Neural progenitor cell (in vitro differentiated cells): ENCODE results near the gene SPRY1. TPM values are rescaled to one million over a fixed set of nuclear protein-coding genes. Genes with fewer than 3 reads are reported as not detected.

ENCODE experiments used
- DNase-seq: peaks from one replicate; pipeline ENCODE4 v3.0.0-alpha.2; 2016; ENCODE audit warnings: low spot score
- H2AFZ ChIP-seq: fragments of 200-600 bp; sonication (generic); replicated peaks from 2 replicates; pipeline ENCODE4 v1.6.1; 2016; ENCODE audit warnings: antibody characterized with exemption
- H3F3A ChIP-seq: fragments of 200-600 bp; sonication (generic); 2 replicates; pipeline ENCODE4 v1.6.1; 2016; ENCODE audit warnings: antibody characterized with exemption, low read depth
- H3K27ac ChIP-seq: fragments of 200-600 bp; sonication (generic); 2 replicates; pipeline ENCODE4 v1.5.1; 2016; ENCODE audit warnings: mild to moderate bottlenecking
- H3K27me3 ChIP-seq: fragments of 200-600 bp; sonication (generic); 2 replicates; pipeline ENCODE4 v1.6.1; 2016; ENCODE audit warnings: mild to moderate bottlenecking, moderate library complexity
- H3K36me3 ChIP-seq: fragments of 200-600 bp; sonication (generic); 2 replicates; pipeline ENCODE4 v1.5.1; 2016
- H3K4me1 ChIP-seq: fragments of 200-600 bp; sonication (generic); 2 replicates; pipeline ENCODE4 v1.6.1; 2016; ENCODE audit warnings: mixed run types
- H3K4me2 ChIP-seq: fragments of 200-600 bp; sonication (generic); 2 replicates; pipeline ENCODE4 v1.6.1; 2016
- H3K4me3 ChIP-seq: fragments of 200-600 bp; sonication (generic); 2 replicates; pipeline ENCODE4 v1.5.1; 2016
- H3K79me2 ChIP-seq: fragments of 200-600 bp; sonication (generic); 2 replicates; pipeline ENCODE4 v1.6.1; 2016; ENCODE audit warnings: low read depth
- H3K9ac ChIP-seq: fragments of 200-600 bp; sonication (generic); 2 replicates; pipeline ENCODE4 v1.6.1; 2016
- H3K9me3 ChIP-seq: fragments of 200-600 bp; sonication (generic); 2 replicates; pipeline ENCODE4 v1.5.1; 2016; ENCODE audit warnings: low read depth
- H4K20me1 ChIP-seq: fragments of 200-600 bp; sonication (generic); 2 replicates; pipeline ENCODE4 v1.6.1; 2016; ENCODE audit warnings: low read depth
- H3K27ac Mint-ChIP-seq: 3 replicates; pipeline ENCODE4 v1.8.0; 2021; ENCODE audit warnings: mixed read lengths
- H3K27me3 Mint-ChIP-seq: 2 replicates; pipeline ENCODE4 v1.8.0; 2022; ENCODE audit warnings: low read depth, mild to moderate bottlenecking, inconsistent platforms, moderate library complexity, mixed read lengths; ENCODE audit not compliant: insufficient read depth
- H3K36me3 Mint-ChIP-seq: 3 replicates; pipeline ENCODE4 v1.8.0; 2021; ENCODE audit warnings: mixed read lengths
- H3K4me1 Mint-ChIP-seq: 3 replicates; pipeline ENCODE4 v1.8.0; 2021; ENCODE audit warnings: mixed read lengths
- H3K4me3 Mint-ChIP-seq: 3 replicates; pipeline ENCODE4 v1.8.0; 2021; ENCODE audit warnings: mild to moderate bottlenecking, moderate library complexity, mixed read lengths
- H3K9me3 Mint-ChIP-seq: 3 replicates; pipeline ENCODE4 v1.8.0; 2020; ENCODE audit warnings: mixed read lengths
- CTCF ChIP-seq: fragments of 200-600 bp; sonication (generic); IDR thresholded peaks from 2 replicates; pipeline ENCODE4 v1.5.1; 2017; ENCODE audit warnings: antibody characterized with exemption, mild to moderate bottlenecking
- EZH2 ChIP-seq: fragments of 200-600 bp; sonication (generic); IDR thresholded peaks from 2 replicates; pipeline ENCODE4 v1.6.1; 2017; ENCODE audit warnings: antibody characterized with exemption, mild to moderate bottlenecking, moderate library complexity
- EZH2phosphoT487 ChIP-seq: fragments of 200-600 bp; sonication (generic); IDR thresholded peaks from 2 replicates; pipeline ENCODE4 v1.6.1; 2017; ENCODE audit warnings: antibody characterized with exemption
- total RNA-seq: library from RNA; depleted of rRNA; stranded (reverse); fragments of >200 nt; gene quantifications from 2 replicates; pipeline ENCODE4 v1.2.3, GENCODE V29; 2015; ENCODE audit warnings: low replicate concordance

Gene SPRY1
- total RNA-seq, 1 donor from 2014 or later = 35.9 TPM

- Histone ChIP-seq H3K4me1 (peaks cover 12% of the 10 kb centered on the region), H3K79me2 (no peaks in the 10 kb centered on the region), H3K27ac (no peak overlapping the region), H3K9ac (no peak overlapping the region), H3F3A (no peaks in the 10 kb centered on the region), H3K27me3 (no peaks in the 10 kb centered on the region), H3K36me3 (no peaks in the 10 kb centered on the region), H2AFZ (no peak overlapping the region), H3K4me2 (no peak overlapping the region), H3K4me3 (no peak overlapping the region), H3K9me3 (no peaks in the 10 kb centered on the region), H4K20me1 (no peaks in the 10 kb centered on the region)
- Mint-ChIP-seq H3K36me3 (peaks cover 15% of the 10 kb centered on the region), H3K9me3 (peaks cover 20% of the 10 kb centered on the region), H3K27ac (no peak overlapping the region), H3K4me1 (peaks cover 32% of the 10 kb centered on the region), H3K4me3 (no peak overlapping the region), H3K27me3 (peaks cover 2% of the 10 kb centered on the region)
- no peak for TF ChIP-seq EZH2phosphoT487
- no peak for TF ChIP-seq CTCF
- no peak for TF ChIP-seq EZH2
- no peak for DNase-seq
These were observed 56.0 kb downstream of the SPRY1 start for GRCh38 chr4:123452616-123453015.

- no peak overlapping the region for H3K9ac ChIP-seq
- H3K27me3 Mint-ChIP-seq = peaks cover 2% of the 10 kb centered on the region
- H3K27ac Mint-ChIP-seq = no peak overlapping the region
- no peak overlapping the region for H3K4me3 Mint-ChIP-seq
- TF ChIP-seq CTCF (no peak), EZH2phosphoT487 (no peak), EZH2 (no peak)
- DNase-seq = peak; percentile 4
- peaks cover 12% of the 10 kb centered on the region for H3K4me1 ChIP-seq
- no peak overlapping the region for H3K4me3 ChIP-seq
- H3K9me3 ChIP-seq = no peaks in the 10 kb centered on the region
- H4K20me1 ChIP-seq = no peaks in the 10 kb centered on the region
- H3K4me2 ChIP-seq = no peak overlapping the region
- H2AFZ ChIP-seq = peak overlapping the region; percentile 37
- no peaks in the 10 kb centered on the region for H3K79me2 ChIP-seq
- no peaks in the 10 kb centered on the region for H3F3A ChIP-seq
- H3K4me1 Mint-ChIP-seq = peaks cover 32% of the 10 kb centered on the region
- H3K36me3 Mint-ChIP-seq = peaks cover 15% of the 10 kb centered on the region
- H3K27ac ChIP-seq = peak overlapping the region; percentile 1
- H3K36me3 ChIP-seq = no peaks in the 10 kb centered on the region
- H3K9me3 Mint-ChIP-seq = peaks cover 20% of the 10 kb centered on the region
- no peaks in the 10 kb centered on the region for H3K27me3 ChIP-seq
These were observed 56.6 kb downstream of the SPRY1 start for GRCh38 chr4:123453061-123453680.
